ENCODE data around the gene TRAF5. TPM values are rescaled to one million over a fixed set of nuclear protein-coding genes. Genes with fewer than 3 reads are reported as not detected.

Gene TRAF5
- total RNA-seq, 4 donors from 2014 or later, result 20.5 to 44.2 (median 27.9) TPM

DNA sequence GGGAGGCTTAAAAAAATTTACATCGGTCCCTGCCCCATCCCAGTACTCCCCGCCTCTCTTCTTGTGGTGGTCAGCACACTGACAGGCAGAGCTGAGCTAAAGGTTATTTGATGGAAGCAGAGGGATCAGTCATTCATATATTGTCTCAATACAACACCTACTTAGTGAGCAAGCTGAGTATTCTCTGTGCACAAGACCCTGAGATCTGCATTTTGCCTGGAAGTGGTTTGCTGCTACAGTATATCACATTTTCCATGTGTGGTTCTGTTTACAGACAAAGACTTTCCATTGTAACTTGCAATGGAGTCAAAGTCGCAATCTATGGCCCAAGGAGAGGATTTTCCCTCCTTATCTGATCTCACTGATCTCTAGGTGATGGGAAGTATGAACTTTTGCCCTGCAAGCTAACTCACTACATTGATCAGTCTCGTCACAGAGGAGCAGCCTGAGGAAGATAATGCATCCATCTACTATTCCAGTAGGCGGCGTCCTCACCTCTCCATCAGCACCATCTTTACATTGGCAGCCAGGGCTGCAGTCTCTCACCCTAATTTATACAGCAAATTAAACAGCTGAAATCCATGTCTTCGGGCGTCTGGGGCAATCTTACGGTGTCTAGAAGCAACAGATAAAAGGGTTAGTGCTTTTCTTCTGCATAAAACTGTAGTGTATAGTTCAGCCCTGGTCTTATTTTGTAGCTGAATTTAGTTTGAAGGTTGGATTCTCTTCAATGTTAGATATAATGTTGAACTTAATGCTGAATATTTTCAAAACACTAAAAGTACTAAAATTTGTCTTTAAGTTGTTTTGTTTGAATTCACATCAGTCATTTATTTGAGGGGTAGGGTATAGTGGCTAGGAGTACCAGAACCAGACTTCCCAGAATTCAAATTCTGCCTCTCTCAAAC, 3.2 kb upstream of the TRAF5 start:
- no peak for TF ChIP-seq EP300 (IDR thresholded peaks at IDR 0.05)
- TF ChIP-seq, protein P1, sequence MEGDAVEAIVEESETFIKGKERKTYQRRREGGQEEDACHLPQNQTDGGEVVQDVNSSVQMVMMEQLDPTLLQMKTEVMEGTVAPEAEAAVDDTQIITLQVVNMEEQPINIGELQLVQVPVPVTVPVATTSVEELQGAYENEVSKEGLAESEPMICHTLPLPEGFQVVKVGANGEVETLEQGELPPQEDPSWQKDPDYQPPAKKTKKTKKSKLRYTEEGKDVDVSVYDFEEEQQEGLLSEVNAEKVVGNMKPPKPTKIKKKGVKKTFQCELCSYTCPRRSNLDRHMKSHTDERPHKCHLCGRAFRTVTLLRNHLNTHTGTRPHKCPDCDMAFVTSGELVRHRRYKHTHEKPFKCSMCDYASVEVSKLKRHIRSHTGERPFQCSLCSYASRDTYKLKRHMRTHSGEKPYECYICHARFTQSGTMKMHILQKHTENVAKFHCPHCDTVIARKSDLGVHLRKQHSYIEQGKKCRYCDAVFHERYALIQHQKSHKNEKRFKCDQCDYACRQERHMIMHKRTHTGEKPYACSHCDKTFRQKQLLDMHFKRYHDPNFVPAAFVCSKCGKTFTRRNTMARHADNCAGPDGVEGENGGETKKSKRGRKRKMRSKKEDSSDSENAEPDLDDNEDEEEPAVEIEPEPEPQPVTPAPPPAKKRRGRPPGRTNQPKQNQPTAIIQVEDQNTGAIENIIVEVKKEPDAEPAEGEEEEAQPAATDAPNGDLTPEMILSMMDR (IDR thresholded peaks at IDR 0.05), result peak; percentile 56 to 75 (median 72)
- ATAC-seq, result no peak
- no peak overlapping the region for H3K4me3 ChIP-seq
- no peaks in the 10 kb centered on the region for H3K27me3 ChIP-seq
- WGBS, 2 donors (ENCODE audit: low coverage in 1 of 2), result 11 to 24% methylated on average over 8 to 9 of the region's 9 CpGs
- H3K9me3 ChIP-seq, result no peaks in the 10 kb centered on the region
- no peak overlapping the region for H3K27ac ChIP-seq
- H3K36me3 ChIP-seq, result no peaks in the 10 kb centered on the region
- H3K4me1 ChIP-seq, result peaks cover 0 to 19% (median 12%) of the 10 kb centered on the region in 3 donors

DNA sequence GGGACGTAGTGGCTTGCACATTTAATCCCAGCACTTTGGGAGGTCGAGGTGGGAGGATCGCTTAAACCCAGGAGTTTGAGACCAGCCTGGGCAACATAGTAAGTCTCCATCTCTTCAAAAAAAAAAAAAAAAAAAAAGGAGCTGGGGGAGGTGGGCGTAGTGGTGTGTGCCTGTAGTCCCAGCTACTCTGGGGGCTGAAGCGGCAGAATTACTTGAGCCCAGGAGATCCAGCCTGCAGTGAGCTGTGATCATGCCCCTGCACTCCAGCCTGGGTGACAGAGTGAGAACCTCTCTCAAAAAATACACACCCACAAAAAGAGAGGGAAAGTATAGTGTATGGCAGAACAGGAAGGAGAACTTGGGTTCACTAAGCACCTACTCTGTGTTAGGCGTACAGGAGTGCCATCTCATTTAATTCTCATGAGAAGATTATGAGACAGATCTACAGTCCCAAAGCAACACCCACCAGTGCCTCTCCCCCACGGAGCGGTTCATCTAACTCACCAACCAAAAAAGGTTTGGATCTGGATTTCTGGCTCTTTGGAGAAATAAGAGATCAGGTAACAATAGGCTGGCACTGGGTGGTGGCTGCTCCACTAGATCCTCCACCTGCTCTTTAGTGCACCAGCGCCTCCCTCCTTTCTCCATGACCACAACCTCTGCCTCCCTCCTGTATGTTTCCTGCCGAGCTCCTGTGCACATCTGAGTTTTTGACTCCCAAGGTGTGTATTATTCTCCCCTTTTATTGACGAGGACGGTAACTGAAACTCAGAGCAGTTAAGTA, 1.4 kb upstream of the TRAF5 start:
- peaks cover 0 to 37% (median 30%) of the 10 kb centered on the region in 3 donors for H3K4me1 ChIP-seq
- no peaks in the 10 kb centered on the region for H3K27me3 ChIP-seq
- TF ChIP-seq POLR2AphosphoS5 (IDR thresholded peaks at IDR 0.05) (no peak), EP300 (IDR thresholded peaks at IDR 0.05) (no peak)
- TF ChIP-seq, protein P1 (IDR thresholded peaks at IDR 0.05), result no peak
- no peak for ATAC-seq
- no peak overlapping the region for H3K4me3 ChIP-seq
- WGBS, 2 donors (ENCODE audit: low coverage in 1 of 2), result 80 to 89% methylated on average over 4 to 10 of the region's 12 CpGs
- peak overlapping the region in 1 of 4 donors; percentile 94 for H3K27ac ChIP-seq
- no peaks in the 10 kb centered on the region for H3K36me3 ChIP-seq
- H3K9me3 ChIP-seq, result no peaks in the 10 kb centered on the region

DNA sequence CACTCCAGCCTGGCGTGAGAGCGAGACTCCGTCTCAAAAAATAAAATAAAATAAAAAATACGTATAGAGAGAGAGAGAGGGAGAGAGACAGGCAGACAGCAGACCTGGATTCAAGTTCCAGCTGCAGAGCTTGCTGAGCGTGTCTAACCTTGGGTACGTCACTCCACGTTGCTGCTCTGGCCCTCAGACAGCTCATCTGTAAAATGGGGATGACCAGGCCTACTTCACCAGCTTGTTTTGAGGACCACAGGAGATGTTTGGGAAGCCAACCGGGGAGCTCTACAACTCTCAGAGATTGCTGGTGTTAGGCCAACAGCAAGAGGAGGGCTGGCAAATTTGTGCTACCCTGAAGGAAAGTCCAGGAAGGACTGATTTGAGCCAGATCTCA, 499 bp upstream of the TRAF5 start:
- WGBS, 2 donors (ENCODE audit: low coverage in 1 of 2), result 40 to 54% methylated on average over 4 to 5 of the region's 8 CpGs
- Histone ChIP-seq H3K4me3 (peak overlapping the region; percentile 66 to 97), H3K36me3 (no peaks in the 10 kb centered on the region), H3K4me1 (peaks cover 0 to 47% (median 37%) of the 10 kb centered on the region in 3 donors), H3K27me3 (no peaks in the 10 kb centered on the region), H3K27ac (peak overlapping the region; percentile 21 to 94 (median 92)), H3K9me3 (no peaks in the 10 kb centered on the region)
- TF ChIP-seq EP300 (IDR thresholded peaks at IDR 0.05) (no peak), POLR2AphosphoS5 (IDR thresholded peaks at IDR 0.05) (no peak), POLR2A (IDR thresholded peaks at IDR 0.05) (no peak)
- TF ChIP-seq, protein P1 (IDR thresholded peaks at IDR 0.05), result no peak
- ATAC-seq, result peak; percentile 11

DNA sequence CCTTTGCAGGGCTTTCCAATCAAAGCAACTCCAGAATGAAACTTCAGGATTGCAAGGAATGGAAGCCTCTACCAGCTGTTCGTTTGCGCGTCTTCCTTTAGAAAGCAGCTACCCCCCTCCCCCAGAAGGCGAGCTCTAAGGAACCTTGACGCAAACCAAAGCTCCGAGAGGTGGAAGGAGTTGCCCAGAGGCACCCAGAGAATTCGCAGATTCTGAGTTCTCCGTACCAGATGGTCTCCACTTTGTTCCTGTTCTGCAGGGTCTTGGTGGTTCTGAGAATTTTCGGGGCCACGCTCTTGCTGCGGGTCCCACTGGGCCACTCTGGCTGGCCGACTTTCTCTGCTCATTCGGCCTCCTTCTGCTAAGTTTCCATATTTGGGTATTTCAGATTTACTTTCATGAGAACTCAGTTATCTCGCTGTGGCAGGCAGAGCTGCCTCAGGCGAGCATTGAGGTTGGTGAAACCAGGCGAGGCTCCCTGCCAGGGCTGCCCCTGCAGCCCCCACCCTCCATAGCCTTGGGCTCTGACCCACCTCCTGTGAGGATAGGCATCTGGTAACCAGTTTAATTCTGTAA, 801 bp downstream of the TRAF5 start:
- Histone ChIP-seq H3K27me3 (no peaks in the 10 kb centered on the region), H3K9me3 (no peaks in the 10 kb centered on the region), H3K27ac (peak overlapping the region; percentile 69 to 94 (median 92)), H3K4me3 (peak overlapping the region; percentile 66 to 97), H3K36me3 (no peaks in the 10 kb centered on the region), H3K4me1 (peaks cover 0 to 60% (median 47%) of the 10 kb centered on the region in 3 donors)
- ATAC-seq, result peak; percentile 60
- no peak for TF ChIP-seq EP300 (IDR thresholded peaks at IDR 0.05)
- peak; percentile 8 for TF ChIP-seq POLR2AphosphoS5 (IDR thresholded peaks at IDR 0.05)
- 0% methylated on average over 1 to 8 of the region's 16 CpGs for WGBS, 2 donors (ENCODE audit: low coverage in 1 of 2)

DNA sequence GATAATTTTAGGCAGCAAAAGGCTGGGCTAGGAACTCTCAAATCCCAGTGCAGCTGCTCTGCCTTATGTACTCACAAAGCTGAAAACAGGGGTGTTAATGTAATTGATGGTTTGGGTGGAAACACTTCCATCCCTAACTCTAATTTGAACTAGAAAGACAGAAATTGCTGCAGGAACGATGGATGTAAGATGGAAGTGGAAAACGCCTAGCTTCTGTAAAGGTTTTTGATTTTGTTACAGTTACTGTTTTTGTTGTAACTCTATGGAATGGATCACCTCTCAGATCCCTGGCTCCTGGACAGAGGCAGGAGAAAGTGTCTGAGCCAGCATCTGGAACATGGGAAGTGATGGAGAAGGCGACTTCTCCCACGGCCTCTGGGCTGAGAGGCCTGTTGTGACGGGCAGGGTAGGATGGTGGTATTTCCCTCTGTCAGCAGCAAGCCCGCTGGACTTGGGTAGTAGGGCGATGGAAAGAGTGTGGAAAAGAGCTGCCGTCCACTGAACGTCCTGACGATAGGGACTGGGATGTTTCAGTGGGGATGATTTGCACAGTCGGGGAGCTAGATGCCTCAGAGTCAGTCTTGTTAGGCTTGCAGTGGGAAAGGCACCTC, 1.6 kb downstream of the TRAF5 start:
- Histone ChIP-seq H3K9me3 (no peaks in the 10 kb centered on the region), H3K4me3 (peak overlapping the region; percentile 66 to 97), H3K27ac (peak overlapping the region in 3 of 4 donors; percentile 92 to 94 (median 93)), H3K27me3 (no peaks in the 10 kb centered on the region), H3K36me3 (no peaks in the 10 kb centered on the region), H3K4me1 (peaks cover 0 to 67% (median 48%) of the 10 kb centered on the region in 3 donors)
- ATAC-seq, result no peak
- WGBS, 2 donors (ENCODE audit: low coverage in 1 of 2), result 35 to 48% methylated on average over 5 to 11 of the region's 11 CpGs
- TF ChIP-seq POLR2AphosphoS5 (IDR thresholded peaks at IDR 0.05), result no peak
- TF ChIP-seq, protein P1 (IDR thresholded peaks at IDR 0.05), result no peak
- TF ChIP-seq EP300 (IDR thresholded peaks at IDR 0.05), result no peak
